Stimulated activated CD4-positive, alpha-beta T cell treated with anti-CD3 and anti-CD28 coated beads, Interleukin-2, amount 100 ng/mL, for 4 hours (primary cell): ENCODE data around the gene STX5.
A peak's percentile ranks its signal among the peaks of the same experiment; 100 is the strongest.
"Not testable (repeated sequence)": the region's sequence is repeated elsewhere in the genome, so short reads cannot be mapped to it uniquely, and the experiment has no call there.

Experiments
- DNase-seq: peaks from one replicate; pipeline ENCODE4 v3.0.0-alpha.2; 2020; ENCODE audit warnings: low read depth

Gene STX5

DNA sequence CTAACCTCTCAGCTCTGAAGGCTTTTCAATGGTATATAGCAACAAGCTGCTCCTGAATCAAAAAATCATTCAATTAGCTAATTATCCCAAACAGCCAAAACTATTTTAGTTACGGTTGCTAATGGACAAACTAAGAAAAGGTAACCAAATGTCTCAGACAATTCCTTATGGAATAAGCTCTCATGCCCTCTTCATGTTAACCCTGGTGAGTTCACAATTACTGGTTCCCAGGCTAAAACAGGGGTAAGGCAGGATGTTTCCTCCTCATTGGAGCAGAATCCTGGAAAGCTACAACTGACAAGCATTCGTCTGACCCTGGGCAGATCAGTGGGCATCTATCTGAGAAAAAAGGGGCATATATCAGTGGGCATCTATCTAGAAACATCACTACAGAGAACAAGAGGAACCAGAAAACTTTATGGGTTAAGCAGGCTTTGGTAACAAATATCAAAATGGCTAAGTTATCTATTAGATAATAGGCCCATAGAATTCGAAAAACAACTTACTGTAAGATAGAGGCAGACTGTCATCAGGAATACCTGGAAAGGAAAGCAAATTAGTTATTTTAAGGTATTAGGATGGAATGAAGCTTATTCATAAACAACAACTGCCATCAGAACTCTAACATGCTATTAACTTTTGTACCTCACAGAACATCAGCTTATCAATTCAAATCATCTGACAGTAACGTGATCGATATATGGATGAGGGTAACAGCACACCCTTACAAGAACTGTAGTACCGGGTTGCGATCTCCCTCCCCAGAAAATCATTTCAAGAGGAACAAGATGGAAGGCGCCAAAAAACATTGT, 22.4 kb upstream of the STX5 start:
- DNase-seq, result no peak

GRCh38 chr11:62853279-62853965, 21.6 kb upstream of the STX5 start:
- no peak for DNase-seq

DNA sequence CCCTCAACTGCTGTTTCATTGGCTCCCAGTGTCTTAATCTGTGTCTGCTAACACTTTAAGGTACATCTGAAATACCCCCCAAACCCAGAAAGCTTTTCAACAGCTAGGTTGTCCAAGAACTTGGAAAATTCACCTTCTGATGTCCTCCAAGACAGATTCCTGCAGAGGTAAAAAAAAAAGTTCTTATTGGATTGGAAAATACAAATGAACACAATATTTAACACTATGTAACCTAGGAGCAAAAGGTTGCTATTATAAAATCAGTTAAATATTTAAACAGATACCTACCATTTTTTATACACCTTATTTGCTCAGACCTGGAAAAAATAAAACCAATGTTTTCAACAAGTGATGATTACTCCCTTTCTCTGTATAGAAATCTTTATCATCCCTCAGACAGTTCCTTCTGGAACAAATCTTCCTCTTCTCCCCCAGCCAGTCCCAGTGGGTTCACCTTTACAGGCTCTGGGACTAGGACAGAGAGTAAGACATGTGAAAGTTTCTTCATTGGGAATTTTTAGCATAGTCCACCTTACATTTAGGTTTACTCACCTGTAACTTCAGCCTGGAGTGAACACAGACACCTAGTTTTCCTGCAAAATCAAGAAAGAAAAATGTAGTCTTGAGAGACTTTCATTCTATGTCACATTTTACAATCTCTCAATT, 20.8 kb upstream of the STX5 start:
- DNase-seq, result no peak

DNA sequence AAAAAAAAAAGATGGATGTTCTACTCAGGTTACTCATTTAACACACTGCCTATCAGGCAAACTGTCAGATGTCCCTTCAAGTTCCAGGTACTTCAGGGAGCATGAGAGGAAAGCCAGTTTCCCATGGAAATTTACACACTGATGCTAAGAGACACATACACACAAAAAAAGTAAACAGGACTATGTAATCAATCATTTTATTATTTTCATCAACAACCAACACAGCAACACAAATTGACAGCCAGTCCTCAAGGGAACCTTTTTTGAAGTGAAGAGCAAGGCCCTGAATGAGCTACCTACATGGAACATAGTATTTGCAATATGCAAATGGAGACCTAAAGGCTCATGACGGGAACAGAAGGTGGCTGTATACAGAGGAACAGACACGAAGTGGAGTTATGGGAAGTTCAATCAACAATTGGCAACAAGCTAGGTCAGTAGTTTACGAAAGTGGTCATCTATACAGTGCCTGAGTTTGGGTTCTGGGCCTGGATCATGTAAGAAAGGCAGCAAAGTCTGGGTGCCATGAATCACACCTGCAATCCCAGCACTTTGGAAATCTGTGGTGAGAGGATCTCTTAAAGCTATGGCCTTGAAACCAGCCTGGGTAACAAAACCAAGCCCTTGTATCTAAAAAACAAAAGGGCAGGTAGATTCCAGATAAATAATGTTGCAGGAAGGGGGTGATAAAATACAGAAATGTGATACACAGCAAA, 20.1 kb upstream of the STX5 start:
- no peak for DNase-seq

DNA sequence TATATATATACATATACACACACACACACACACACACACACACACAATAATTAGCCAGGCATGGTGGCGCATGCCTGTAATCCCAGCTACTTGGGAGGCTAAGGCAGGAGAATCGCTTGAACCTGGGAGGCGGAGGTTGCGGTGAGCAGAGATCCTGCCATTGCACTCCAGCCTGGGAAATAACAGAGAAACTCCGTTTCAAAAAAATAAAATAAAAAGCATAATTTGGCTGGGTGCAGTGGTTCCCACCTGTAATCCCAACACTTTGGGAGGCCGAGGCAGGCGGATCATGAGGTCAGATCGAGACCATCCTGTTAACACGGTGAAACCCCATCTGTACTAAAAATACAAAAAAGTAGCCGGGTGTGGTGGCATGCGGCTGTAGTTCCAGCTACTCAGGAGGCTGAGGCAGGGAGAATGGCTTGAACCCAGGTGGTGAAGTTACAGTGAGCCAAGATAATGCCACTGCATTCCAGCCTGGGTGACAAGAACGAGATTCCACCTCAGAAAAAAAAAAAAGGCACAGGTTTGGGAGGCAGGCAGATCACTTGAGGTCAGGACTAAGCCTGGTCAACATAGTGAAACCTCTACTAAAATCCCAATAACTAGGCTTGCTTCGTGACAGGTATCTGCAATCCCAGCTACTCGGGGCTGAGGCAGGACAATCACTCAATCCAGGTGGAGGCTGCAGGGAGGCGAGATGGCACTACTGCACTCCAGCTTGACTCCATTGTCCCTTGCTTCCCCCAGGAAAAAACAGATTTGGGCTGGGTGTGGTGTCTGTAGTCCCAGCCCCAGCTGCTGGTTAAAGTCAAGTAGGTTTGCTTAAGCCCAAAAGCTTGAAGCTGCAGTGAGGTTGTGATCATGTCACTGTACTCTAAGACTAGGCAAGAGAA, 19.3 kb upstream of the STX5 start:
- no peak for DNase-seq

- no peak for DNase-seq
Measured at GRCh38 chr11:62847767-62848314, 16.0 kb upstream of the STX5 start.

DNA sequence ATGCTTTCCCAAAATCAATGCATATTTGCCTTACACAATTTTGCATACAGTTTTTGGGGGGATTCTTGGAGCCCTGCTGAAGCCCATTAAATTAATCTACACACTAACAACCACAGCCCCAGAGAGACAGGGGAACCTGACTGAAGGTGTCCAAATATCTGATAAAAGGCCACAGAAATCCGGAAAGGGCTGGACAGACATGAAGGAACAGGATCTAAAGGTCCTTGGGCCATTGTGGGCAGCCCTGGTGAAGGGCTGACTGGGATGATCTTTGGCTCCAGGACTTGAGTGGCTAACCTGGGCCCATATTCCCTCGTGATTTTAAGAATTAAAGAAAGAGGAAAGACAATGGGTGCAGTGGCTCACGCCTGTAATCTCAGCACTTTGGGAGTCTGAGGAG, 14.3 kb upstream of the STX5 start:
- DNase-seq, result no peak

- DNase-seq, result no peak
Measured at GRCh38 chr11:62844154-62844553, 12.3 kb upstream of the STX5 start.

- DNase-seq, result no peak
Measured at GRCh38 chr11:62843466-62843865, 11.6 kb upstream of the STX5 start.

DNA sequence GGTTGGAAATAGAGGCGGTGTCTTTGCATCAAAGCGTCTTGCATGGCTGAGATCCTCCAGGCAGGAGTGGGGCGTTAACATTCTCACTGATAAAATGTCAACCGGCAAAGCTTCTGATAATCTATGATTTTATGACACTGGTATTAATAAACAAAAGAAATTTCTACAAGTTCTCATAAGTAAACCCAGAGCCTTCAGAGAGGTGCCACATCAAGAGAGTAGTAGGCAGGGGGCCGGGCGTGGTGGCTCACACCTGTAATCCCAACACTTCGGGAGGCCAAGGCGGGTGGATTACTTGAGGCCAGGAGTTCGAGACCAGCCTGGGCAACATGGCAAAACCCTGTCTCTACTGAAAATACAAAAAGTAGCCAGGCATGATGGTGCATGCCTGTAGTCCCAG, 11.0 kb upstream of the STX5 start:
- DNase-seq, result not testable (repeated sequence)

DNA sequence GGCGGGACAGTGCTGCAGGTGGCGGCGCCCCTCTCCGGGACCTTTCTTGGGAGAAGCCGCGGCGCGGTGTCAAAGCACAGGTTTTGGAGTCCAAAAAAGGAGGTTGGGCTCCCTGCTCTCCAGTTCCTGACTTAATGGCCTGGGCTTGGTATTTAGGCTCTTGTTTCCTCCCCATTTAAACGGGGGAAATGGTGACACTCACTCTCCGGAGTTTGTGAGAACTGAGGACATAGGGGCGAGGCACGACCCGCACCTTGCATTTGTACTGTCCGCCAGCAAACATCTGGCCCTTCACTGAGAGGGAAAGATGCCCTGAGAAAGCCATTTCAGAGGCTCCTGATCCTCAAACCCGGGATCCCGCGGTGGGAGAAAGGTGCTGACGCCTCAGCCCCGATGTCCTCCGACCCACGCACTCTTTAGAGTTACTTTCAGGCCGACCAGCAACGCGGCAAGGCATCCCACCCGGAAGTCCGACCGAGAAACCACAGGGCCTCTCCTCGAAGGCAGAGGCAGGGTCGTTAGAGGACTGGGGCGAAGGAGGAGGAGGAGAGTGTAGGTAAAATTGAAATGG, 10.4 kb upstream of the STX5 start:
- peak; percentile 18 for DNase-seq

GRCh38 chr11:62841361-62842170, 9.7 kb upstream of the STX5 start:
- peak; percentile 74 for DNase-seq

DNA sequence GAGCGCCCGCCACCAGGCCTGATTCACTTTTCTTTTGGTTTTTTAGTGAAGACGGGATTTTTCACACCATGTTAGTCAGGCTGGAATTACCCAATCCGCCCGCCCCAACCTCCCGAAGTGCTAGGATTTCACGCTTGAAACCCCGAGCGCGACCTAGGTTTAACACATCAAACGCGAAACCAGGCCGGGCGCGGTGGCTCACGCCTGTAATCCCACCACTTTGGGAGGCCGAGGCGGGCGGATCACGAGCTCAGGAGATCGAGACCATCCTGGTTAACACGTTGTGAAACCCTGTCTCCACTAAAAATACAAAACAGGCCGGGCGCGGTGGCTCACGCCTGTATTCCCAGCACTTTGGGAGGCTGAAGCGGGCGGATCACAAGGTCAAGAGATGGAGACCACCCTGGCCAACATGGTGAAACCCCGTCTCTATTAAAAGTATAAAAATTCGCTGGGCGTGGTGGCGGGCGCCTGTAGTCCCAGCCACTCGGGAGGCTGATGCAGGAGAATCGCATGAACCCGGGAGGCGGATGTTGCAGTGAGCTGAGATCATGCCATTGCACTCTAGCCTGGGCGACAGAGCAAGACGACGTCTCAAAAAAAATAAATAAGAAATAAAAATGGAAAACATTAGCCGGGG, 9.0 kb upstream of the STX5 start:
- peak; percentile 52 for DNase-seq

DNA sequence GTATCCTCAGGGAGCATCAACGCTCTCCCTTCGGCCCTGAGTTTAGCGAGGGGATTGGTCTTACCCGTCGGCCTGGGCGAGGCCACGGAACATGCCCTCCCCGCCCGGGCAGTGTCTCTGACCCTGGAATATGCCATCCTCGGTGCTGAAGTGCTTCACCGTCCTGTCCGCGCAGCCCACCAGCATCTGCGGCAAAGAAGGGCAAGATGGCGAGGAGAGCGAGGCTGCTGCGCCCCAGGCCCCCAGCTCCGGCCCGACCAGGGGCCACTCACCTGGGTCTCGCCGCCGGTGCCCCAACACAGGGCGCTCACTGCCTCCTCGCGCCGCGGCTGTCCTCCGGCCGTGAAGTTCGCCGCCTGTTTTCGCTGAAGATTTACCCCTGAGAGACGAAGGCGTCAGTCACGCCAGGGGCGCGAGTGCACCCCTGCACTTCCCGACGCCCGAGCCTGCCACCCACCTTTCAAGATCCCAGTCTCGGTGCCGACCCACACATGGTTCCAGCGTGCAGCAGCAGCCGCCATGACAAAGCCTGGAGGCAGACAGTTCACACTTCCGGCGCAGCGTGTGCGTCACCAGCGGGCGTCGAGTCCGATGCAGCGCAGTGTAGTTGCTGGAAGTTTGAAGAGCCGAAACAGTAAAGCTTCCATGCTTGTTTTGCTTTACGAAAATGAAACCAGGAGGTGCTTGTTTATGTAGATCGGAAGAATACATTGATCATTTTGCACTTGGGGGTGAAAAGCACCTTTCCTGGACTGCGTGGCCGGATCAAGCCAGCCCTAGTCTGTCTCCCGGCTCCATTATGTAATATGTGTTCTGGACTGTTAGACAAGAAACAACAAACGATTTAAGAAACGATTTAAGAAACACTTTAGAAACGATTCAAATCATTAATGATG, 7.4 kb upstream of the STX5 start, which contains the start of gene WDR74:
Gene WDR74 (minus strand): TSS at position 541 of the 896 bp plus-strand sequence. CDS start 20 bp downstream, at position 521.
- DNase-seq, result peak; percentile 90

- DNase-seq, result no peak
Measured at GRCh38 chr11:62835336-62835735, 3.5 kb upstream of the STX5 start.

DNA sequence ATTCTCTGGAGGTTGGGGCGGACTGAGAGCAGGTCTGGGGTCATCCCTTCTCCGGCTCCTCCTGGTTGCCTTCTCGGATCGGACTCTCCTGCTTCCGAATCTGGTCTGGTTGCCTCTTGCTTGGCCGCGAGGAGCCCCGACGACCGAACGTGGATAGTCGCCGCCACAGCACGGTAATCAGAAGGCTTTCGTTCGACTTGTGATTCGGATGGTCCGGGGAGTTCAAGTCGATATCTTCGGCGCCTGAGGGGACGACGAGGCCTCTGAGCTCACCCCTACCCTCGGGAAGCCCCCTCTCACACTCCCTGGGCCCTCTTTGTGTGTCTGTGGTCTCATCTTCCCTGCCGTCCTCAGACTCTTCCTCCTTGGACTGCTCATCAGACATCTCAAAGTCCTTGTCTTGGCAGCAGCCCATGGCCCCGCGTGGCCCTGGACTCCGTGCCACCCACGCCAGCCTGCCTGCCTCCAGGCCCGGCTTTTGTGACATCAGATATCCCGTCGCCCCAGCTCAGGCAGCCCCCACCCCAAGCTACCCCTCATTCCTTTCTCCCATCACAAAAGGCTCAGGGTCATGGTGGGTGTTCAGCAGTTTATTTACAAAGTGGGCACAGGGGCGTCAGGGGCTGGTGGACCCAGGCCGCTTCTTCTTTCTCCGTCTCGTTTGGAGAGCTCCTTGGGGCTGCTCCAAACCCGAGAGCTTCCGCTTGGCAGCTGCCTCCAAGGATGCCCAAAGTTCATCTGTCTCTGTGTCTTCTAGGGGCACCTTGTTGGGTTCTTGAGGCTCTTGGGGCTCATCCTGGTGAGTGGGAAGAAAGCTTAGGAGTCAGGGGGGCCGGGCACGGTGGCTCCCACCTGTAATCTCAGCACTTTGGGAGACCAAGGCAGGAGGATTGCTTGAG, 734 bp upstream of the STX5 start, which contains the start of gene TEX54:
Gene TEX54 (minus strand): TSS at position 506 of the 899 bp plus-strand sequence.
- DNase-seq, result no peak
